Mucosa of descending colon (tissue), 3 donors: ENCODE data around the gene FUBP3. TPM values are rescaled to one million over a fixed set of nuclear protein-coding genes. Genes with fewer than 3 reads are reported as not detected.

ENCODE experiments used
- ATAC-seq: fragments of 200-7000 bp; cut with Tn5 transposase; one replicate; pipeline ENCODE4 v1.9.1; 2020; ENCODE audit warnings: mild to moderate bottlenecking, moderate library complexity
- DNase-seq, 3 donors: peaks; one replicate each; pipeline ENCODE4 v3.0.0-alpha.2; 2020
- H3K36me3 ChIP-seq: fragments of 200-600 bp; one replicate; pipeline ENCODE4 v1.8.0; 2021; ENCODE audit warnings: low read depth, mild to moderate bottlenecking
- H3K4me1 ChIP-seq: fragments of 200-600 bp; one replicate; pipeline ENCODE4 v1.8.0; 2021; ENCODE audit warnings: low read depth, mild to moderate bottlenecking
- H3K4me3 ChIP-seq: fragments of 200-600 bp; one replicate; pipeline ENCODE4 v1.8.0; 2021; ENCODE audit warnings: mild to moderate bottlenecking
- H3K9me3 ChIP-seq: fragments of 200-600 bp; one replicate; pipeline ENCODE4 v1.8.0; 2021; ENCODE audit warnings: mild to moderate bottlenecking
- intact Hi-C, 2 donors: fragments of 100-400 bp; cut with DNase I in 1 of 2; cut with micrococcal nuclease in 1 of 2; formaldehyde crosslinking; loops; one replicate each; pipeline versions ENCODE4 v1.11.0 to v1.11.1; 2022; cut with DNase I, micrococcal nuclease
- total RNA-seq, 3 donors: library from RNA; stranded (reverse); fragmentation: NEBNext Ultra II Directional in 2 of 3; extraction: Animal tissue kit (Norgen Biotek cat#: 25700) in 2 of 3; gene quantifications; one replicate each; pipeline versions ENCODE4 v1.2.1 to v1.2.4, GENCODE V29; 2021 to 2023
- TF ChIP-seq, protein P1 (sequence below): fragments of 200-600 bp; IDR thresholded peaks from one replicate; pipeline ENCODE4 v1.8.0; 2022; ENCODE audit warnings: antibody characterized with exemption, mild to moderate bottlenecking
- donor health status: DM: no; HTN: no; CAD: no; lungs with moderate emphysema.
- donor health status: DM: no; HTN: no; CAD: no.
- donor health status: DM: no; HTN: yes; CAD: no.

Gene FUBP3
- total RNA-seq, 3 donors from 2014 or later = 36.5 to 56.5 (median 43.3) TPM

- no peak for ATAC-seq
- H3K36me3 ChIP-seq = peaks cover 5% of the 10 kb centered on the region
Observed at GRCh38 chr9:130632841-130633240, 53.5 kb downstream of the FUBP3 start.

DNA sequence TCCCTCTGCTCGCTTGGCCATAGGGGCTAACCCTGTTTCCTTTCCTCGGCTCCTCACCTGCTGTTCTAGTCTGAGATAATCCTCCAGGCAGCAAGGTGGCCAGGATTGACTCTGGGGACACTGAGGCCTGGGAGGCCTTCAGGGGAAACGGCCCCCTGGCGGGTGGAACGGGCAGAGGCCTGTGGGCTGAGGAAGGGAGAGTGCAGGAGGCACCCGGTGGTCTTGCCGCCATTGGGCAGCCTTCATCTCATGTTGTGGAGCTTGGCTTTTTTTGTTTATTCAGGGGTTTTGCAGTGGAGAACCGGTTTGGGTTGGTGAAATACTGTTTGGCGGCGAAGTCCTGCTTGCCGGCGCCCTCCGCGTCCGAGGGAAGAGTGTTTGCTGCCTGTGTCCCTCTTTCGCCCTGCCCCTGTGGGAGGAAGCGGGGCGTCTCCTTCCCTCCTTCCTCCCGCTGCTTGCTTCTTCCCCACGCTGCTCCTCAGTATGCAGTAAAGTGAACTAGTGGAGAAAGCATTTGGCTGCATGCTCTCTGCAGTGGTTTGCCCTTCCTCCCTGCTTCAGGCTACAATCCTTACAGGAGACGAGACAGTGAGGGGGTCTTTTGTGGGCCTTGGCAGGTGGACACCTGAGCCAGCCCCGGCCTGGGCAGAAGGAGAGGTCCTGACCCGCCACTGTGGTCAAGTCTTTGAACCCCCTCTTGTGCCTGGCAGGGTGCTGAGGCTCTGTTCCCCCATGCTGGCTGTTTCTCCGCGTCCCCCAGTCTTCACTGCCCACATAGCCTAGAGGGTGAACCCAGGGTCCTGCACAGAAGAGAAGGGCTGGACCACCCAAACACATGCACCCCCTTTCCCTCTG lies 54.2 kb downstream of the FUBP3 start:
- intact Hi-C loops = no loop called here
- peaks cover 5% of the 10 kb centered on the region for H3K36me3 ChIP-seq
- H3K4me1 ChIP-seq = no peaks in the 10 kb centered on the region
- H3K4me3 ChIP-seq = no peak overlapping the region
- peak in 1 of 3 donors; percentile 15 for DNase-seq
- TF ChIP-seq, protein P1, sequence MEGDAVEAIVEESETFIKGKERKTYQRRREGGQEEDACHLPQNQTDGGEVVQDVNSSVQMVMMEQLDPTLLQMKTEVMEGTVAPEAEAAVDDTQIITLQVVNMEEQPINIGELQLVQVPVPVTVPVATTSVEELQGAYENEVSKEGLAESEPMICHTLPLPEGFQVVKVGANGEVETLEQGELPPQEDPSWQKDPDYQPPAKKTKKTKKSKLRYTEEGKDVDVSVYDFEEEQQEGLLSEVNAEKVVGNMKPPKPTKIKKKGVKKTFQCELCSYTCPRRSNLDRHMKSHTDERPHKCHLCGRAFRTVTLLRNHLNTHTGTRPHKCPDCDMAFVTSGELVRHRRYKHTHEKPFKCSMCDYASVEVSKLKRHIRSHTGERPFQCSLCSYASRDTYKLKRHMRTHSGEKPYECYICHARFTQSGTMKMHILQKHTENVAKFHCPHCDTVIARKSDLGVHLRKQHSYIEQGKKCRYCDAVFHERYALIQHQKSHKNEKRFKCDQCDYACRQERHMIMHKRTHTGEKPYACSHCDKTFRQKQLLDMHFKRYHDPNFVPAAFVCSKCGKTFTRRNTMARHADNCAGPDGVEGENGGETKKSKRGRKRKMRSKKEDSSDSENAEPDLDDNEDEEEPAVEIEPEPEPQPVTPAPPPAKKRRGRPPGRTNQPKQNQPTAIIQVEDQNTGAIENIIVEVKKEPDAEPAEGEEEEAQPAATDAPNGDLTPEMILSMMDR = no peak
- no peaks in the 10 kb centered on the region for H3K9me3 ChIP-seq
- ATAC-seq = no peak

More at GRCh38 chr9:130632841-130633240, 53.5 kb downstream of the FUBP3 start:
- no peaks in the 10 kb centered on the region for H3K4me1 ChIP-seq
- no peak for DNase-seq
- TF ChIP-seq, protein P1 = no peak
- no peak overlapping the region for H3K4me3 ChIP-seq
- intact Hi-C loops = no loop called here
- no peaks in the 10 kb centered on the region for H3K9me3 ChIP-seq

GRCh38 chr9:130634191-130634768 lies 54.9 kb downstream of the FUBP3 start:
- intact Hi-C loops = no loop called here
- Histone ChIP-seq H3K36me3 (peaks cover 5% of the 10 kb centered on the region), H3K4me3 (no peak overlapping the region), H3K9me3 (no peaks in the 10 kb centered on the region), H3K4me1 (no peaks in the 10 kb centered on the region)
- TF ChIP-seq, protein P1 = no peak
- no peak for ATAC-seq
- peak in 1 of 3 donors; percentile 24 for DNase-seq

DNA sequence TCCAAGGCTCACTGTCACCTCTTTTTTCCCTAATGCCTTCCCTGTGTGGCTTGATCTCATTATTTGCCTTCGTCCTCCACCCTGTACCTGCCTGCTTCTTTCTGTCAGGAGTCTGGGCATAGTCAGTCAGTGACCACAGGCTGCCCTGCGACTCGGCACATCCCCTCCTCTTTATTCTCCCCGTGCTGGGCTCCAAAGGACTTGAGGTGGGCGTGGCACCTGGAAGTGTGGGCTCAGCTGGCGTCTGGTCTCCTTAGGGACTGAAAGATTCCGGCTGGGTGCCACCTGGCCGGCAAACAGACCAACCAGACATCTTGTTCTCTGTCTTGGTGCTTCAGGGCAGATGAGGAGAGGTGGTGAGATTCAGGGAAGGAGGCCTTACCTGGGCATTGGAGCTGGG lies 55.4 kb downstream of the FUBP3 start:
- TF ChIP-seq, protein P1 = no peak
- intact Hi-C loops = no loop called here
- ATAC-seq (no peak), DNase-seq (peak in 1 of 3 donors; percentile 17)
- no peaks in the 10 kb centered on the region for H3K9me3 ChIP-seq
- peaks cover 5% of the 10 kb centered on the region for H3K36me3 ChIP-seq
- no peak overlapping the region for H3K4me3 ChIP-seq
- no peaks in the 10 kb centered on the region for H3K4me1 ChIP-seq

- H3K36me3 ChIP-seq = peaks cover 5% of the 10 kb centered on the region
- intact Hi-C loops = no loop called here
- no peaks in the 10 kb centered on the region for H3K4me1 ChIP-seq
- H3K4me3 ChIP-seq = no peak overlapping the region
- TF ChIP-seq, protein P1 = no peak
- DNase-seq (peak in 1 of 3 donors; percentile 2), ATAC-seq (no peak)
- no peaks in the 10 kb centered on the region for H3K9me3 ChIP-seq
Observed at GRCh38 chr9:130635306-130635705, 55.9 kb downstream of the FUBP3 start.
